GM04503 (cell line): Measurements from ENCODE around the gene QPCTL.
"Not testable (repeated sequence)": the region's sequence is repeated elsewhere in the genome, so short reads cannot be mapped to it uniquely, and the experiment has no call there.

Experiments
- DNase-seq: peaks from one replicate; pipeline ENCODE4 v3.0.0-alpha.2; 2012; ENCODE audit warnings: low read depth

The QPCTL gene

DNA sequence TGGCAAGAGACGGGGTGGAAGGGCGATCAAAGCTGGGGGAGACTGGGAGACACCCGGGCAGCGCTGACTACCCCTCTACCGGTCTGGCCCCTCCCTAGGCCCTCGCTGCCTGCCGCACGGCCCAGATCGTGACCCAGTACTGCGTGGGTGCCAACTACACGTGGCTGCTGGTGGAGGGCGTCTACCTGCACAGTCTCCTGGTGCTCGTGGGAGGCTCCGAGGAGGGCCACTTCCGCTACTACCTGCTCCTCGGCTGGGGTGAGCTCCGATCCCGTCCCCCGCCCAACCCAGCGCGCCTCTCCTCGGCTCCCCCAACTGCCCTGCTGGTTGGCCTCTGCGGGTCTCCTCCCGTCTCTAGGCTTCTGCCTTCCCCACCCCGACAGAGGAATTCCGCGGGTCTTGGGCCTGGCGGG, 15.6 kb upstream of the QPCTL start:
- no peak for DNase-seq

DNA sequence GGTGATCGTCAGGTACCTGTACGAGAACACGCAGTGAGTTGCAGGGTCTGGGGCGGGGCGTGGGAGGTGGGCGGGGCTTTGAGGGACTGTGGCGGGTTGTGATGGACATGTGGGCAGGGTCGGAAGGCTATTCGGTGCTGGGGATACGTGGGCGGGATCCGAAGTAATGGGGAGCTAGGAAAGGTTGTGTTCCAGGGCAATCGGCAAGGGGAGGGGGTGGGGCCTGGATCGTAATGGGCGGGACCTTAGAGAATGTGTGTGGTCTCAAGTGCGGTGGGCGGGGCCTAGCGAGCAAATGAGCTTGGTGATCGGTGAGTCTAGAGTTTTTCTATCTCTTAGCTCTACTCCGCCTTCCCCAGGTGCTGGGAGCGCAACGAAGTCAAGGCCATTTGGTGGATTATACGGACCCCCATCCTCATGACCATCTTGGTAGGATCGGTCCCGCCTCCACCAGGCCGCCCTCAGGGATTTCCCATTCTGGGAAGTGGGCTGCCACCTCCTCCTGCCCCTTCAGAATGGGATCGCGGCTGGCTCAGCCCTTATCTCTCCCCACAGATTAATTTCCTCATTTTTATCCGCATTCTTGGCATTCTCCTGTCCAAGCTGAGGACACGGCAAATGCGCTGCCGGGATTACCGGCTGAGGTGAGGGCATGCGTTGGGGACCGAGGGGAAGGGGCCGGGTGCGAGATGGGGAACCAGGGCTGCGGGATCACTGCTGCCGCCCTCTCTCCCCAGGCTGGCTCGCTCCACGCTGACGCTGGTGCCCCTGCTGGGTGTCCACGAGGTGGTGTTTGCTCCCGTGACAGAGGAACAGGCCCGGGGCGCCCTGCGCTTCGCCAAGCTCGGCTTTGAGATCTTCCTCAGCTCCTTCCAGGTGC, 14.9 kb upstream of the QPCTL start:
- DNase-seq = no peak

DNA sequence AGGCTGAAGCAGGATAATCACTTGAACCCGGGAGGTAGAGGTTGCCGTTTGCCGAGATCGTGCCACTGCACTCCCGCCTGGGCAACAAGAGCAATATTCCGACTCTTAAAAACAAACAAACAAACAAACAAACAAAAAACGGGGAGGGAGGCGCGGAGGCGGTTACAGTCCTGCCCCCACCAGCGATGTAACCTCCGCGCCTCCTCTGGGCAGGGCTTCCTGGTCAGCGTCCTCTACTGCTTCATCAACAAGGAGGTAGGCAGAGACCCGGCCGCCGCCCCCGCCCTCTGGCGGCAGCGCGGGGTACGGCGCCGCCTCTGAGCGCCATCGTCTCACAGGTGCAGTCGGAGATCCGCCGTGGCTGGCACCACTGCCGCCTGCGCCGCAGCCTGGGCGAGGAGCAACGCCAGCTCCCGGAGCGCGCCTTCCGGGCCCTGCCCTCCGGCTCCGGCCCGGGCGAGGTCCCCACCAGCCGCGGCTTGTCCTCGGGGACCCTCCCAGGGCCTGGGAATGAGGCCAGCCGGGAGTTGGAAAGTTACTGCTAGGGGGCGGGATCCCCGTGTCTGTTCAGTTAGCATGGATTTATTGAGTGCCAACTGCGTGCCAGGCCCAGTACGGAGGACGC, 11.0 kb upstream of the QPCTL start:
- no peak for DNase-seq

DNA sequence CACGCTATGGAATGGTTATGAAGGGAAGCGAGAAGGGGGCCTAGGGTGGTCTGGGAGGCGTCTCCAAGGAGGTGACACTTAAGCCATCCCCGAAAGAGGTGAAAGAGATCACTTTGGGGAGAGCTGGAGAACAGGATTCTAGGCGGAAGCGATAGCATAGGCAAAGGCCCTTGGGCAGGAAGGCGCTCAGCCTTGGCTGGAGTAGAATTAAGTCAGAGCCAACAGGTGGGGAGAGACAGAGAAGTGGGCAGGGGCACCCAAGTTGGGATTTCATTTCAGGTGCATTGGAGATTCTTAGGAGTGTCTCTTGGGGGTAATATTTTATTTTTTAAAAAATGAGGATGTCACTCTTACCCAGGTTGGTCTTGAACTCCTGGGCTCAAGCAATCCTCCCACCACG, 10.3 kb upstream of the QPCTL start:
- DNase-seq = no peak

DNA sequence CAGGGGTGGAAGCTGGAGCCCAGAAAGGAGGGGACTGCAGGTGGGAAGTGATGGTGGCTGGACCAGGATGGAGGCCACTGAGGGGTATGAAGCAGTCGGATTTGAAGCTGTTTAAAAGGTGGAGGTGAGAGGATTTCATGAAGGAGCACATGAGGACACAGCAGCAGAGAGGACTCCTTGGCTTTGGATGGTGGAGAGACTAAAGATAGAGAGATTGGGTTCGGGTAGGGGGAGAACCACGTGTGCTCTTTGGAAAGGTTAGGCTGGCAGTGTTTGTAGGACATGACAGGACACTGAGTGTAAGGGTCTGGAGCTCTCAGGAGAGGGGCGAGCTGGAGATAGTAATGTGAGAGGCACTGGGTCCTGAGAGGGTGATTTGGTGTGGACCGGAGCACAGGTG, 9.6 kb upstream of the QPCTL start:
- DNase-seq = no peak

DNA sequence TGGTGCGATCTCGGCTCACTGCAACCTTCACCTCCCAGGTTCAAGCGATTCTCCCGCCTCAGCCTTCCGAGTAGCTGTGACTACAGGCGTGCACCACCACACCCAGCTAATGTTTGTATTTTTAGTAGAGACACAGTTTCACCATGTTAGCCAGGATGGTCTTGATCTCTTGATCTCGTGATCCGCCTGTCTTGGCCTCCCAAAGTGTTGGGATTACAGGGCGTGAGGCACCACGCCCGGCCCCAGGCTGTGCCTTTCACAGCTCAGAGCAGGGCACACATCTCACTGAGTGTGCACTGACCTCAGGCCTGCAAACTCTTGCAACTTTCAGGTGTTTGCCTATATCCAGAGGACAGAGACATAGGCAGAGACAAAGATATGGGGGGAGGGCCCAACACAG, 7.4 kb upstream of the QPCTL start:
- not testable (repeated sequence) for DNase-seq

DNA sequence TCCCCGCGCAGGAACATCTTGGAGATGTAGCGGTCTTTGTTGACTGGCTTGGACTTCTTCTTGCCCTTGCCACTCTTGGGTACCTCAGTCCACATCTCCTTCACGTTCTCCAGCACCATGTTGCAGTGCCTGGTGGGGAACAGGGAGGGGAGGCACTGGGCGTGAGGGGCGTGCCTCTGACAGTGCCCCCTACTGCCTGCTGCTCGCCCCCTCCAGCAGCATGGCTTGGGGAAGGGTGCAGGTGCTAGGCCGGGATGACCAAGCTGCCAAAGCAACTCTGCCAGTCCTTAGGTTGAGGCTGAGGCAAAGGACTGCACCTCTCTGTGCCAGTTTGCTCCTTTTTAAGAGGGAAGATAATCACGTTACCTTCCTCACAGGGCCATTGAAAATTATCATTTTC, 4.9 kb upstream of the QPCTL start:
- DNase-seq = no peak

DNA sequence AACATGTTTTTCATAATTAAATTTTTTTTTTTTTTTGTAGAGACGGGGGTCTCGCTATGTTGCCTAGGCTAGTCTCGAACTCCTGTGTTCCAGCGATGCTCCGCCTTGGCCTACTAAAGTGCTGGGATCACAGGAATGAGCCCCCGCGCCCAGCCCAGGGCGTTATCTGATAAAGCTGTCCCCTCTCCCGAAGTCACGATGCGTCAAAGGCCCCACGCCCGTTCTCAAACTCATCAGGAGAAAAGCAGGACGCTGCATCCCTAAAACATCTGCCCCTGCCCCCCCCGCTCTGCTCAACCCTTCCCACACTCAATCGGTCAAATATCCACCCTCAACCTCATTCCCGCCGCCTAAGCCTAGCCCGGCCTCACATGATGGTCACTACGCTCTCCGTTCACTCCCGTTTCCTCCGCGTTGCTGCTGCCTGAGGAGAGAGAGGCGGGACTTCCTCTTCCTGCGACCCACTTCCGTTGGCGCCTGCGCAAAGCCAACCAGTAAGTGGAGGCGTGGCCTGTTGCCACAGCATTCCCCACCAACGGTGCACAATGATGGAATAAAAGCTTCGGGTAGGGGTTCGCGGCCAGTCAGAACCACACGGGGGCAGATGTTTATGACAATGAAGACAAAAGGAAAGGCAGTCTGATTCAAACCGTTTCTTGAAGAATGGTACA, 815 bp upstream of the QPCTL start, which contains the start of gene SNRPD2:
TSS of gene SNRPD2 (minus strand) at position 438 of the 671 bp plus-strand sequence. CDS start at position 373, 65 bp downstream.
- peak; percentile 78 for DNase-seq

DNA sequence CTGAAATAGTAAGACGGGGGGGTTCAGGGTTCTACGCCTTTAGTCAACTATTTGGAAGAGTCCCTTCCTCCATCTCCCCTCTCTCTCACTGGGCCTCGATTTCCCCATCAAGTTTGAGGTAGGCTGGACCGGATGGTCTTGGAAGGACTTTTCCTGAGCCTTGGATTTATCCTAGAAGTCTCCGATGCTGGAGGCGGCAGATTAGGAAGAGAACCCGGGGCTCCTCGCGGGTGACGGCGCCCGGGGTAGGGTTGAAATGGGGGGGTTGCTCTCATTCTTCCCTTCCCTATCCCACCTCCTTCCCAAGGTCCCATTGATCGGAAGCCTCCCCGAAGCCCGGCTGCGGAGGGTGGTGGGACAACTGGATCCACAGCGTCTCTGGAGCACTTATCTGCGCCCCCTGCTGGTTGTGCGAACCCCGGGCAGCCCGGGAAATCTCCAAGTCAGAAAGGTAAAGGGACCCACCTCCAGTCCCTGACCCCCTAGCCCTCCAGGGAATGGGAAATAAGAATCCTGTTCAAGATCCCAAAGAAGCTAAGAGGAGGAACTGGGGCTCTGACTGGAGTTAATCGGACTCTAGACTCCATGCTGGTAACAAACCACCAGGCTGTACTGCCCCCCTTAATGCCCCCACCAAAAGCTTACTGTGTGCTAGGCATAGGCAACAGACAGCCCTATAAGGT, 781 bp downstream of the QPCTL start:
- no peak for DNase-seq

DNA sequence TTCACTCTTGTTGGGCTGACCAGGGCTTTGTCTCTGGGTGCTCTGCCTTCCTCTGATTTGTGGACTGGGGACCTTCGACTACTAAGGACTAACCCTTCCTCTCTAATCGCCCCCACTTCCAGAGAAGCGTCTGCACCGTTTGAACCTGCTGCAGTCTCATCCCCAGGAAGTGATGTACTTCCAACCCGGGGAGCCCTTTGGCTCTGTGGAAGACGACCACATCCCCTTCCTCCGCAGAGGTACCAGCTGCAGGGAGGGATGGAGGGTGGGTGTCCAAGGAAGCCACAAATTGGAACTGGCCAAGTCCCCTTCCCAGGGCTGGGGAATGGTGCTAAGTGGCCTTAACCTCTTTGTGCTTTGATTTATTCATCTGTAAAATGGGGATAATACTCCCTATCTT, 9.2 kb downstream of the QPCTL start:
- no peak for DNase-seq

DNA sequence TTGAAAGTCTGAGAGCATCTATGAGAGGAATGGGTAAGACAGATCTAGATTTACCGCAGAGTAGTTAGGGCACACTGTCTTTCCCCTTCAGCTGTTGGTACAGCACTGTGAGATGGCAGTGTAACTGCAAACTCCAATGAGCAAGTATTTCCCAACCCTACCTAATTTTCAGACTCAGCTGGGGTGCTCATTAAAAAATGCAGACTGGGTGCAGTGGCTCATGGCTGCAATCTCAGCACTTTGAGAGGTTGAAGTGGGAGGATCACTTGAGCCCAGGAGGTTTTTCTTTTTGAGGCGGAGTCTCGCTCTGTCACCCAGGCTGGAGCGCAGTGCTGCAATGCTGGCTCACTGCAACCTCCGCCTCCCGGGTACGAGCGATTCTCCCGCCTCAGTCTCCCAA, 12.6 kb downstream of the QPCTL start:
- no peak for DNase-seq

DNA sequence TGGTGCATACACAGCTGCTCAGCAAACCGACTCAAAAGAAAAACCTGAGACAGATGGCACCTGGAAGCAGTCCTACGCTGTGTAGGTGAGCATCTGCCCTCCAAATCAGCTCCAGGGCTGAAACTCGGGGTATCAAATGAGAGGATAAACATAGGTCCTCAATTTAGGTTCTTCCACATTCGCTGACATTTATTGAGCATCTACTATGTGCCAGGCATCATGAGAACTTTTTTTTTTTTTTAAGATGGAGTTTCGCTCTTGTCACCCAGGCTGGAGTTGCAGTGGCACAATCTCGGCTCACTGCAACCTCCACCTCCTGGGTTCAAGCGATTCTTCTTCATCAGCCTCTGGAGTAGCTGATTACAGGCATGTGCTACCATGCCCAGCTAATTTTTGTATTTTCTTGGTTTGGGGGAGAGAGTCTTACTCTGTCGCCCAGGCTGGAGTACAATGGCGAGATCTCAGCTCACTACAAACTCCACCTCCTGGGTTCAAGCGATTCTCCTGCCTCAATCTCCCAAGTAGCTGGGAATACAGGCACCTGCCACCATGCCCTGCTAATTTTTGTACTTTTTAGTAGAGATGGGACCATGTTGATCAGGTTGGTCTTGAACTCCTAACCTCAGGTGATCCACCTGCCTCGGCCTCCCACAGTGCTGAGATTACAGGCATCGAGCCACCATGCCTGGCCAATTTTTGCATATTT, 13.4 kb downstream of the QPCTL start:
- DNase-seq = no peak

DNA sequence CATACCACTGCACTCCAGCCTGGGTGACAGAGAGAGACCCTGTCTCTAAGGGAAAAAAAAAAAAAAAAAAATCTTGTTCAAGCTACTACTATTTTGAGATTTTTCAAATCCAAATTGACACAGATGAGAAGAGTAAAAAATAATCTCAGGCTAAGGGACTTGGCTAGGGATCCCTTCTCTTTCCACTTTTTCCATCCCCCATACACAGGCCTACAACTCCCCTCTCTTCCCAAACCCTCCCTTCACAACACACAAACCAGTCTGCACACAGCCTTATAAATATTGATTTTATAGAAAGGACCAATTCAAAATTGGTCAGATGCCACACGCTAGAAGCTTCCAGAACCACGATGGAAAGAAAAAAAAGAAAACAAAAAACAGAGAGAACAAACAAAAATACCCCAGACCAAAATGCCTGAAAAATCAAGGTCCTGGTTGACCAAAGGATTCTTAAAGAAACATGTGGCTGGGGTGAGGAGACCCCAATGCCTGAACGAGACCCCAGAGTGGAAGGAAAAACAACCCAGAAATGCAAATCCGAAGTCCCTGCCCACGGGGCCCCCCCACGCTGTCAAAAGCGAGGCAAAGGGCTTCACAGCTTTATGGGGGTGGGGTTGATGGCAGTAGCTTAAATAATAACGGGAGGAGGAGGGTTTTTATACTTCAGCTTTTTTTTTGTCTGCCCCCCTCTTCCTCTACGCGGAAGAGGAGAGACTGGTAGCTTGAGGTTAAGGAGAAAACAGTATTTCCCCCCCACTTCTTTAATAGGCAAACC, 18.1 kb downstream of the QPCTL start:
- DNase-seq = no peak

DNA sequence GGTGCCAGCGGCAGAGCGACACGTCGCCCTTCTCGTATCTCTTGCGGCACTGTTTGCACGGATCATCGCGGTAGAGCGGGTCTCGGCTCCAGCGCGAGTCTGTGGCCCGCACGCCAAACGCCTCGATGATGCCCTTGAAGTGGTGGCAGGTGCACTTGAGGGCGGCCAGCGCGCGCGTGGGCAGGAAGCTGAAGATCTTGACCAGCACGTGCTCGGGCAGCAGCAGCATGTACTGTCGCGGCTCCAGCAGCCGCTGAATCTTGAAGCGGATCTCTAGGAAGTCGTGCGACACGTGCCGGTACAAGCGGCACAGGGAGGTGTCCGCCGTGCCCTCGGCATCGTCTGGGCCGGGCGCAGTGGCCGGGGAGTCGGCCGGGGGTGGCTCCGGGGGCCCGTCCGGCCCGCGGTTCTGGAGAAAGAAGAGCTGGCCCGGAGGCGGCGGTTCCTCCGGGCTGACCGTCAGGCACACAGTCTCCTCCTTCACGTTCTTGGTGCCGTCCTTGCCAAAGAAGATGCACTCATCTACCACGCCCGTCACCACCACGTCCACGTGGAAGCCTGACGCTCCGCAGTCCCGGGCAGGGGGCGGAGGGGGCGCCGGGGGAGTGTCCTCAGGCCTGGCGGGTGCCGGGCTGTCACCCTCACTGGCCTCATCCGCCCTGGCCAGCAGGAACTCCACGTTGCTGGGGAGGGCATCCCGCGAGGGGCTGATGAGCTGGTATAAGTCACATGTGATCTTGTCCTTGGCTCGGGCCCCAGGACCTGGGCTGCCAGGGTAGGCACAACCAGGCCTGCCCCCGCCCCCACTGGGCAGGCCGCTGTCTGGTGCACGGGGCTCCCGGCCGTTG, 19.6 kb downstream of the QPCTL start:
- no peak for DNase-seq

DNA sequence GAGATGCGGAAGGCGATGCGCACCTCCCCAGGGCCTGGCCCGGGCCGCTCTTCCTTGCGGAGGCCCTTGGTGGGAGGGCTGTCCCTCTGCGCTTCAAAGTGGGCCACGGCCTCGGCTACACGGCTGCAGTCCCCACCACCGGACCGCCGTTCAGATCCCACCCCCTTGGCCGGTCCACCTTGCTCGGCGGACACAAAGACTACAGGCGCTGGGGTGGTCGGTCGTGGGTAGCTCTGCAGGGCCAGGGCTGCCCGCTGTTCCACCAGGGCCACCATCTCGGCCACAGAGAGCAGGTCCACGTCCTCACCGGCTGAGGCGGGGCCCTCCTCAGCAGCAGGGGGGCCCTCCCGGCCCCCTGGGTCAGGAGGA, 20.2 kb downstream of the QPCTL start:
- DNase-seq = no peak

DNA sequence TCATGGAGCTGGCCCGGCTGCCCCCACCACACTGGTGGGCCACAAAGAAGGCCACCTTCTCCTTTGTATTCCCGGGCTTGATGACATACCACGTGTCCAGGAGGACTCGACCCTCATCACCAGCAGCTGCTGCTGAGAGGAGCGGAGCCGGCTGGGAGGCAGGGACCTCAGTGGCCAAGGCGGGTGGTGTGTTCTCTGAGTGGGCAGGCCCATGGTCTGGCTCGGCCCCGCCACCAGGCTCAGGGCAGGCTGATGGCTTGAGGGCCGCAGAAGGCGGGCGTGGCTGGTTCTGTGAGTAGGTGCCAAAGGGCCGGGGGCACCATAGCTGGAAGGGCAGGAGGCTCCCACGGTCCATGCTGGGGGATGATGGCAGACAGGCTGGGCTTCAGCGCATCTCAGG, 20.7 kb downstream of the QPCTL start:
- no peak for DNase-seq

DNA sequence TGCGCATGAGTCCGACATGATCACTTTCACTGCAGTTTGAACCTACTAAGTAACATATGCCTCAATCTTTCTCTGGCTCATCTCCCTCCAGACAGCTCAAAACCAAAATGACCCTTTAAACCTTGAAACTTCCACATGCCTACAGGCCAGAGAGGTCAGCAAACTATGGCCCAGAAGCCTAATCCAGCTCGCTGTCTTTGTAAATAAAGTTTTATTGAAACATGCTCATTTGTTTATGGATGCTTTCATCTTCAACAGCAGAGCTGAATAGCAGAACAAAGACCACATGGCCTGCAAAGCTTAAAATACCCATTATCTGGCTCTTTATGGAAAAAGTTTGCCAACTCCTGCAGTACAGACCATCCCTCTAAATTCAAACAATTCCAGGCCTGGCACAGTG, 22.7 kb downstream of the QPCTL start:
- no peak for DNase-seq

DNA sequence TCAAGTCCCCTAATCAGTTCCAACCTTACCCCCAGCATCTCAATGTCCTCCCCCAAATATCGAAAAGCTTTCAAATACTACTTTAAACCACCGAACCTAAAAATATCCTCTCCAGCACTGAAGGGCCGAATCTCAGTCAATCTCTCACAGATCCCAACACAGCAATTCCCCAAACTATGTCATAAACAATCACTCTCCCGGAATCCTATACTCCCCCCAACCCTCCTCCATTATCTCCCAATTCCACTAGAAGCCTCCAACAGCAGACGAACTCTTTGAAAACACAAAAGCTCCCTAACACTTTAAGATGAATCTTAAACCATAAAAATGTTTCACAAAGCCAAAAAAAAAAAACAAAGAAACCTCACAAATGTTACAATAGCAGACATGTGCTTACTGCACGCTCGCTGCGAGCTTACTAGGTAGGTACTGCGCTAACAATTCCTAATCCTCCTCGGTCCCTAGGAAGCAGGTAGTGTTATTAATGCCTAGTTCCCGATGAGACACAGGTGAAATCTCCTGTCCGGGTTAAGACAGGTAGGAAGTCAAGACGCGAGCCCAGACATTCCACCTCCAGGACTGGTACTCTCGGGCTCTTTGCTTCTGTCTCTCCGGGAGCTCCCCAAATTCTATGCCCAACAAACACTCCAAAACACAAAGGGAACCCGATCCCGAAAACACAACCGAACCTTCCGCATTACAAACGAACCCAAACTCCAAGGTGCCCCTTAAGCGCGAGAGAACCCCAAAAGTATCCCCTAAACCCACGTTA, 24.1 kb downstream of the QPCTL start:
- DNase-seq = no peak
